Mesenchymal stem cell (in vitro differentiated cells and primary cell): Measurements from ENCODE around the gene KRT76.

Experiments used
- DNase-seq: peaks from one replicate; pipeline ENCODE4 v3.0.0-alpha.2; 2013
- H2AFZ ChIP-seq: one replicate; pipeline ENCODE4 v1.6.1; 2013; ENCODE audit warnings: low read depth, mild to moderate bottlenecking, control low read depth, inconsistent platforms, low read length, moderate library complexity
- H2AK5ac ChIP-seq: 2 replicates; pipeline ENCODE4 v1.6.1; 2013; ENCODE audit warnings: low read length, moderate library complexity, mild to moderate bottlenecking, inconsistent platforms; ENCODE audit not compliant: severe bottlenecking
- H2BK120ac ChIP-seq: one replicate; pipeline ENCODE4 v1.6.1; 2013; ENCODE audit warnings: low read depth, mild to moderate bottlenecking, inconsistent platforms, low read length, moderate library complexity
- H2BK12ac ChIP-seq, 2 experiments: one replicate each; pipeline ENCODE4 v1.6.1; 2013; ENCODE audit warnings: inconsistent platforms in 2 of 2, low read length in 2 of 2, mild to moderate bottlenecking in 2 of 2, moderate library complexity in 2 of 2, control low read depth in 1 of 2
- H2BK15ac ChIP-seq: one replicate; pipeline ENCODE4 v1.6.1; 2013; ENCODE audit warnings: mild to moderate bottlenecking, low read depth, inconsistent platforms; ENCODE audit not compliant: poor library complexity, severe bottlenecking
- H2BK5ac ChIP-seq: 2 replicates; pipeline ENCODE4 v1.6.1; 2013; ENCODE audit warnings: low read depth, mild to moderate bottlenecking, low read length, control low read depth, inconsistent platforms; ENCODE audit not compliant: poor library complexity, severe bottlenecking
- H3K14ac ChIP-seq, 2 experiments: one replicate each; pipeline ENCODE4 v1.6.1; 2013; ENCODE audit warnings: inconsistent platforms in 2 of 2, low read length in 2 of 2, control low read depth in 1 of 2, mild to moderate bottlenecking in 1 of 2, moderate library complexity in 1 of 2
- H3K18ac ChIP-seq, 2 experiments: one replicate each; pipeline ENCODE4 v1.6.1; 2013; ENCODE audit warnings: inconsistent platforms in 2 of 2, low read length in 2 of 2, control low read depth in 1 of 2, low read depth in 1 of 2, mild to moderate bottlenecking in 1 of 2
- H3K23ac ChIP-seq, 2 experiments: one replicate each; pipeline ENCODE4 v1.6.1; 2013; ENCODE audit warnings: inconsistent platforms in 2 of 2, low read length in 2 of 2, mild to moderate bottlenecking in 2 of 2, moderate library complexity in 2 of 2, control low read depth in 1 of 2
- H3K27ac ChIP-seq: 2 replicates; pipeline ENCODE4 v1.5.1; 2013; ENCODE audit warnings: mild to moderate bottlenecking, moderate library complexity, low read length, control low read depth, inconsistent platforms; ENCODE audit not compliant: poor library complexity, severe bottlenecking
- H3K27me3 ChIP-seq, 2 experiments: 2 replicates each; pipeline versions ENCODE4 v1.6.1 to v1.7.0; 2013; ENCODE audit warnings: low read length in 2 of 2, mild to moderate bottlenecking in 2 of 2, moderate library complexity in 2 of 2, control low read depth in 1 of 2, inconsistent platforms in 1 of 2; ENCODE audit not compliant: control insufficient read depth in 1 of 2, insufficient read depth in 1 of 2
- H3K36me3 ChIP-seq, 2 experiments: 2 replicates each; pipeline versions ENCODE4 v1.6.1 to v1.7.0; 2013; ENCODE audit warnings: low read length in 2 of 2, control low read depth in 1 of 2, inconsistent platforms in 1 of 2, low read depth in 1 of 2, mild to moderate bottlenecking in 1 of 2; ENCODE audit not compliant: insufficient read depth in 2 of 2, control insufficient read depth in 1 of 2
- H3K4ac ChIP-seq, 2 experiments: one replicate each; pipeline ENCODE4 v1.6.1; 2013; ENCODE audit warnings: inconsistent platforms in 2 of 2, low read length in 2 of 2, mild to moderate bottlenecking in 2 of 2, moderate library complexity in 2 of 2, control low read depth in 1 of 2, low read depth in 1 of 2
- H3K4me1 ChIP-seq: 2 replicates; pipeline ENCODE4 v1.6.1; 2013; ENCODE audit warnings: low read depth, low read length, control low read depth; ENCODE audit not compliant: control insufficient read depth, insufficient read depth
- H3K4me2 ChIP-seq: 2 replicates; pipeline ENCODE4 v1.6.1; 2013; ENCODE audit warnings: low read length, mild to moderate bottlenecking, inconsistent platforms; ENCODE audit not compliant: poor library complexity, severe bottlenecking
- H3K4me3 ChIP-seq, 2 experiments: 2 replicates each; pipeline versions ENCODE4 v1.5.1 to v1.7.0; 2013; ENCODE audit warnings: low read length in 2 of 2, mild to moderate bottlenecking in 2 of 2, control low read depth in 1 of 2, low read depth in 1 of 2; ENCODE audit not compliant: insufficient read depth in 1 of 2
- H3K79me1 ChIP-seq: replicated peaks from 2 replicates; pipeline ENCODE4 v1.6.1; 2013; ENCODE audit warnings: mild to moderate bottlenecking, control low read depth, low read length, inconsistent platforms; ENCODE audit not compliant: poor library complexity, severe bottlenecking
- H3K9ac ChIP-seq: 2 replicates; pipeline ENCODE4 v1.7.0; 2013; ENCODE audit warnings: mild to moderate bottlenecking, low read length, moderate library complexity
- H3K9me3 ChIP-seq: 2 replicates; pipeline ENCODE4 v1.7.0; 2013; ENCODE audit warnings: mild to moderate bottlenecking, low read length; ENCODE audit not compliant: control insufficient read depth
- H4K8ac ChIP-seq: one replicate; pipeline ENCODE4 v1.6.1; 2013; ENCODE audit warnings: inconsistent platforms, mild to moderate bottlenecking, low read length, moderate library complexity
- H4K91ac ChIP-seq: one replicate; pipeline ENCODE4 v1.6.1; 2013; ENCODE audit warnings: mild to moderate bottlenecking, low read length, inconsistent platforms
- WGBS: methylation state at CpG from one replicate; pipeline ENCODE4 v1.1.7; 2013; ENCODE audit warnings: mixed read lengths; 5-methylcytosine and 5-hydroxymethylcytosine counted together

Gene KRT76

DNA sequence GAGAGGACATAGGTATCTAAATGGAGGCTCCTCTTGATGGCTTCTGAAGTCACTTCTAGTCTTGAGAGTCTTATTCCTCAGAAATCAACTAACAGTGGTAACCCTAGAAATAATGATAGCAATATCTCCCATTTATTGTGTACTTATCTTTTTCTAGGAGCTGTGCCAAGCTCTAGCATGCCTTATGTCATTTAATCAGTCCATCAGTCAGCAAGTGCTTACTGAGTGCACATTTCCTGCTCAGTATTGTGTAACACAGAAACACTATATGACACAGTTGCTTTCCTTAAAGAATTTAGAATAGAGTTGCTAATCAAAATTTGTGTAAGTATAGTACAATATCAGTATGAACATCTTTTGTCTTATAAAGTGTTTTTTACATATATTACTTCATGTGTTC lies 36.6 kb downstream of the KRT76 start:
- no peak overlapping the region for H3K4me3 ChIP-seq
- H3K14ac ChIP-seq, result no peak overlapping the region
- H3K4ac ChIP-seq, result no peak overlapping the region
- DNase-seq, result no peak
- no peak overlapping the region for H4K91ac ChIP-seq
- H3K4me1 ChIP-seq, result no peaks in the 10 kb centered on the region
- no peaks in the 10 kb centered on the region for H3K36me3 ChIP-seq
- H2BK12ac ChIP-seq, result no peak overlapping the region
- H3K18ac ChIP-seq, result no peak overlapping the region
- H2BK15ac ChIP-seq, result no peak overlapping the region
- no peaks in the 10 kb centered on the region for H3K9me3 ChIP-seq
- H3K9ac ChIP-seq, result no peak overlapping the region
- H3K79me1 ChIP-seq, result no peaks in the 10 kb centered on the region
- H2BK120ac ChIP-seq, result no peak overlapping the region
- no peak overlapping the region for H4K8ac ChIP-seq
- H2BK5ac ChIP-seq, result no peak overlapping the region
- H3K23ac ChIP-seq, result no peak overlapping the region
- H3K4me2 ChIP-seq, result no peak overlapping the region
- H3K27ac ChIP-seq, result no peak overlapping the region
- H2AFZ ChIP-seq, result no peak overlapping the region
- H2AK5ac ChIP-seq, result no peak overlapping the region
- peaks cover 0 to 49% of the 10 kb centered on the region in 2 experiments for H3K27me3 ChIP-seq

- Histone ChIP-seq H3K36me3 (no peaks in the 10 kb centered on the region), H3K4me1 (no peaks in the 10 kb centered on the region), H3K9me3 (no peaks in the 10 kb centered on the region), H3K4me2 (no peak overlapping the region), H2AK5ac (no peak overlapping the region), H2BK15ac (no peak overlapping the region), H2BK5ac (no peak overlapping the region), H2BK12ac (no peak overlapping the region), H3K23ac (no peak overlapping the region), H3K14ac (no peak overlapping the region), H3K27ac (no peak overlapping the region), H3K9ac (no peak overlapping the region), H3K4ac (no peak overlapping the region), H3K79me1 (no peaks in the 10 kb centered on the region), H4K8ac (no peak overlapping the region), H4K91ac (no peak overlapping the region), H2BK120ac (no peak overlapping the region), H3K27me3 (peaks cover 4 to 49% of the 10 kb centered on the region in 2 experiments), H3K18ac (no peak overlapping the region), H3K4me3 (no peak overlapping the region), H2AFZ (no peak overlapping the region)
- DNase-seq, result no peak
Observed at GRCh38 chr12:52739963-52740362, 37.2 kb downstream of the KRT76 start.

GRCh38 chr12:52735816-52736632 lies 41.1 kb downstream of the KRT76 start:
- Histone ChIP-seq H2AFZ (no peak overlapping the region), H2AK5ac (no peak overlapping the region), H3K14ac (no peak overlapping the region), H3K18ac (no peak overlapping the region), H3K4me3 (no peak overlapping the region), H2BK120ac (no peak overlapping the region), H4K8ac (no peak overlapping the region), H3K4me1 (no peaks in the 10 kb centered on the region), H3K9me3 (peaks cover 4% of the 10 kb centered on the region), H3K4ac (no peak overlapping the region), H4K91ac (no peak overlapping the region), H3K36me3 (no peaks in the 10 kb centered on the region), H2BK15ac (no peak overlapping the region), H3K27me3 (peaks cover 13 to 54% of the 10 kb centered on the region in 2 experiments), H3K27ac (no peak overlapping the region), H3K23ac (no peak overlapping the region), H2BK12ac (no peak overlapping the region), H3K4me2 (no peak overlapping the region), H3K9ac (no peak overlapping the region), H2BK5ac (no peak overlapping the region), H3K79me1 (no peaks in the 10 kb centered on the region)
- DNase-seq, result no peak
- WGBS, result 47% methylated on average over 5 of the region's 5 CpGs

GRCh38 chr12:52735106-52735505 lies 42.0 kb downstream of the KRT76 start:
- no peak for DNase-seq
- Histone ChIP-seq H2AK5ac (no peak overlapping the region), H2BK12ac (no peak overlapping the region), H3K4me1 (no peaks in the 10 kb centered on the region), H3K27ac (no peak overlapping the region), H2BK5ac (no peak overlapping the region), H3K14ac (no peak overlapping the region), H4K8ac (no peak overlapping the region), H3K9ac (no peak overlapping the region), H2BK15ac (no peak overlapping the region), H3K4me3 (no peak overlapping the region), H3K9me3 (peaks cover 4% of the 10 kb centered on the region), H3K79me1 (no peaks in the 10 kb centered on the region), H3K27me3 (peaks cover 16 to 58% of the 10 kb centered on the region in 2 experiments), H2BK120ac (no peak overlapping the region), H4K91ac (no peak overlapping the region), H3K18ac (no peak overlapping the region), H3K4me2 (no peak overlapping the region), H3K4ac (no peak overlapping the region), H3K23ac (no peak overlapping the region), H2AFZ (peak overlapping the region; percentile 8), H3K36me3 (no peaks in the 10 kb centered on the region)
- WGBS, result 74% methylated on average over 8 of the region's 8 CpGs
